T-helper 22 cell (primary cell): ENCODE results near the gene SKP2.
"Not testable (repeated sequence)": the region's sequence is repeated elsewhere in the genome, so short reads cannot be mapped to it uniquely, and the experiment has no call there.

Experiments used
- DNase-seq: peaks from one replicate; pipeline ENCODE4 v3.0.0-alpha.2; 2020; ENCODE audit warnings: low read depth

Gene SKP2

DNA sequence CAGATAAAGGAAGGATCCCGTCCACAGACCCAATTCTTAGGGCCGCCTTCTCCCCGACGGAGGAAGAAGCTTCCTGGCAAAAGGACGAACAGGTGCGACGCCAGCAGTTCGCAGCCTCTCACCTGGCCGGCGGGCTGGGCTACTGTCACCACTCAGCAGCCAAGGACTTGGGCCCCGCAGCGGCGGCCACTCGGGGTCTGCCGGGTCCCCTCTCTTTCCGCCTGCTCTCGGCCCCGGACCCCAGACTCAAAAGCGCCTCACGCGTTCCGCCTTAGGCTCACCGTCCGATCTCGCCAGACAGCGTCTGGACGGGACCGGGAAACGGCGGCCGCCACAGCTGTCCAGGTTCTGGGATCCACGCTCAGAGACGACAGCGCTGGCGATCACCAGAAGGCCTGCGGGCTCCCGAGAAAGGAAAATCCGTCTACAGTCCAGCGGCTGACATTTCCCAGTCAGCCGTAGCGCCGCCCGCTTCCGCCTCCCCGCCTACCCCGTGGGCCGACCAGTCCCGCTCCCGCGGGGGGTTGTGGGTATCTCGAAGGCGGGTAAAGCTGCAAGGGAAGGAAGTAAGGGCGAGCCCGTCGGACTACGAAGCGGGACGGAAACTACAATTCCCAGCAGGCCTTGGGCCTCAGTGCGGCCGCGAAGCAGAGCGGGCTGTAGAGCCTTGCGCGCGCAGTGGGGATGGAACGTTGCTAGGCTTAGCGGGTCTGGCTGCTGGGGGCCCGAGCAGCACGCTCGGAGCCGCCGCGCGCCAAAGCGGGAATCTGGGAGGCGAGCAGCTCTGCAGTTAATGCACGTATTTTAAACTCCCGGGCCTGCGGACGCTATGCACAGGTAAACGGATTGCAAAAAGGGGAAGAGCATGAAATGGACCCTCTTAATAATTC lies at the start of gene SKP2, which contains the start of gene LMBRD2:
SKP2 (plus strand) TSS at position 678 of the 890 bp plus-strand sequence; CDS start at position 830, 152 bp downstream.
LMBRD2 (minus strand) TSS at position 454 of the 890 bp plus-strand sequence. CDS start 8,538 bp downstream, outside the sequence.
- peak; percentile 97 for DNase-seq

DNA sequence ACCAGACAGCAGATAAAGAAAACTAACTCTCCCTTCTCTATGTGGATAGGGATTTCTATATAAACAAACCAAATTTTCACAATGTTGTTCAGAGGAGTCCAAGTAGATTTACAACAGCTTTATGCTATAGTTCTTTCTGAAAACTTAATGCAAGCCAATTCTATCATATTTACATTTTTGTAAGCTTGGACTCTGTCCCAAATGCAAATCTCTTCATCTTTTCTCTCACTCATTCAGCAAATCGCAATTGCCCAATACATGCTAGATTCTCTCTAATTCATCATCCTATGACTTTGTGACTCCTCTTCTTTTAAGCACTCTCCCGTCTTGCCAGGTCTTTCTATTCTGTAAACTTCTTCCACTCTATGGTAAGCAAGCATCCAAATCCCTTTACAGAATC lies 46.1 kb upstream of the SKP2 start:
- no peak for DNase-seq

DNA sequence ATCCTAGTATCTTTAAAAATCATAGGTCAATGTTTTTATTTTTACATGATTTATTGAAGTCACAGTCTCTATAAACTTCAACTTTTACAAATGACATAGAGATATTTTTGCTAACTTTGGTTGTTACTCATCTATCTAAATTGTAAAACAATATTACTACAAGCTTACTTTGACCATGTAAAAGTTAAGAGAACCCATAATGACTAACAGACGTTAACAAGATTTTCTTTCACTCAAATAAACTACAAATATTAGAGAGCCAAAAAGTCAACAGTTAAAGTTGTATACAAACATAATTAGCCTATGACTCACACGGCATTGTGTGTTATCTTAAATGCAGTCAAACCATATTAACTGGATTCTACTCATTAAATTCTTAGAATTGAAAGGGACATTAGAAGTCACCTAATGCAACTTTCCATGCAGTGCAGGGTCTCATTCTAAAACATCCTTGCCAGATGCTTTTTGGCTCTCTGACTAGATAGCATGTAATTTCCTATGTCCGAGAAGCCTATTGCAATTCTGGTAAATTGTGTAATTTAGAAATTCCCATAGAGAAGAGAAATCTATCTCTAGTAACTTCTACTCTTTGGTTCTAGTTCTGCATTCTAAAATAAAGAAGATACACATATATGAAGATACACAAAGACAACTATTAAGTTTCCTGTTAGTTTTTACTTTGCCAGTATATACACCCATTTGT lies 43.0 kb upstream of the SKP2 start:
- DNase-seq, result no peak

DNA sequence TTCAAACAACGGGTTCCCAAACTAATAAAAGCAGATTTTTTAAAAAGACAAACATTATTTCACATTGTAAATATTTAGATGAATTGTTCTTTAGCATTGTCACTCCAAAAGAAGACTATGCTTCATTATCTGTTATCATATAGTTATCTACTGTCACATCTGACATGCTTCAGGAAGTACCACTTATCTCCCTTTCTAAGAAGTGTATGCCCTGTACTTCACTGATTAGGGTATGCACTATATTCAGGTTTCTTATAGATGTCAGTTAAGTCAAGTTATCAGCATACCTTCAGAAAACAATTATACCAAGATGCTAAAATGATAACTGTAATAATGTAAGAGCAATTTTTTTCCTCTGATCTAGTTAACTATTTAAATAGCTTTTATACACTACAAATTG lies 40.7 kb upstream of the SKP2 start:
- DNase-seq, result no peak

DNA sequence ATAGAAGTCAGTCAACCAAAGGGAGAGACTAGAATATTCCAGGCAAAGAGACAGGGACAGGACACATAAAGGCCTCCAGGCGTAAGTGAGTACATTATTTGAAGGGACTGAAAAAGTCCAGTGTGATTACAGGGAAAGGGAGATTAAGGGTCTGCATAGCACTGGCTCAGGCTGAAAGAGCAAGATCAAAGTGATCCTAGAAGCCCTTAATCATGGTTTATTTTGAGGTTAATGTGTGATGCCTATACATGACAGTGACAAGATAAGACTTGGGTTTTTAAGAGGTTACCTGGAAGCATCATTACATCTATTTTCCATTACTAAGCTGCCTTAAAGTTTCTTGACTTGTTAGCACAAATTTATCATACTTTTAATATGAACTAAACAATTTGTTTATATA lies 26.0 kb upstream of the SKP2 start:
- no peak for DNase-seq

DNA sequence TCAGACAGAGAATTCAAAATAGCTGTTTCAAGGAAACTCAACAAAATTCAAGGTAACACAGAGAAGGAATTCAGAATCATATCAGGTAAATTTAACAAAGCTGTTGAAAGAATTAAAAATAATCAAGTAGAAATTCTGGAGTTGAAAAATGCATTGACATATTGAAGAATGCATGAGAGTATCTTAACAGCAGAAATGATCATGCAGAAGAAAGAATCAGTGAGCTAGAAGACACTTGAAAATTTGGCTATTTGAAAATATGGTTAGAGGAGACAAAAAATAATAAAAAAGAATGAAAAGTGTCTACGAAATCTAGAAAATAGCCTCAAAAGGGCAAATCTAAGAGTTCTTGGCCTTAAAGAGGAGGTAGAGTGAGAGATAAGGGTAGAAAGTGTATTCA lies 23.1 kb upstream of the SKP2 start:
- DNase-seq, result no peak

DNA sequence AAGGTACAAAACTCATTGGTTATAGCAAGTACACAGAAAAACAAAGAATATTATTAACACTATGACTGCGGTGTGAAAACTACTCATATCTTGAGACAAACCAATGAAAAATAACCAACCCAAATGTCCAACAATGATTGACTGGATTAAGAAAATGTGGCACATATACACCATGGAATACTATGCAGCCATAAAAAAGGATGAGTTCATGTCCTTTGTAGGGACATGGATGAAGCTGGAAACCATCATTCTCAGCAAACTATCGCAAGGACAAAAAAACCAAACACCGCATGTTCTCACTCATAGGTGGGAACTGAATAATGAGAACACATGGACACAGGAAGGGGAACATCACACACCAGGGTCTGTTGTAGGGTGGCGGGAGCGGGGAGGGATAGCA lies 22.2 kb upstream of the SKP2 start:
- not testable (repeated sequence) for DNase-seq

DNA sequence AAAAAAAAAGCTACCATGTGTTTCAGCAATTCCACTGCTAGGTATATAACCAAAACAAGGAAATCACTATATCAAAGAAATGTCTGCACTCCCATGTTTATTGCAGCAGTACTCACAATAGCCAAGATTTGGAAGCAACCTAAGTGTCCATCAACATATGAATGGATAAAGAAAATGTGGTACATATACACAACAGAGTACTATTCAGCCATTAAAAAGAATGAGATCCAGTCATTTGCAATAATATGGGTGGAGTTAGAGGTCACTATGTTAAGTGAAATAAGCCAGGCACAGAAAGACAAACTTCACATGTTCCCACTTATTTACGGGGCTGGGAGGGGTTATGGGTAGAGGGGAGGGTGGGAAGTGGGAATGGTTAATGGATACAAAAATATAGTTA lies 18.9 kb upstream of the SKP2 start:
- DNase-seq, result not testable (repeated sequence)

DNA sequence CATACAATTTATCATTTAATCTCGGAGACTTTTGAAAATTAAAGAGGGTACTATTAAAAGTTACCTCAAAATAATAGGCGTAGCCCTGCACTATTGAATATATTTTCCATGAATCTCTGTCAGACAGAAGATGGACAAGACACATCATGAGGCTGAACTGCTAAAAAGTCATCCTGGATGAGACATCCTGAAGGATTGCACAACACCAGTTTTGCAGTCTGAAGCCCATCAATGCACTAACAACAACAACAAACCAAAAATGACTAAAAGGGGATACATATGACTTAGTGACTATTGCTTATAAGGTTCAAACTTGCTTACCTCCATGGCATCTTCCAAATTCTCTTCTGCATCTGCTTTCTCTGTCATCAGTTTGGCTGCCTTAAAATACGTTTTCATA lies 15.9 kb upstream of the SKP2 start:
- no peak for DNase-seq

DNA sequence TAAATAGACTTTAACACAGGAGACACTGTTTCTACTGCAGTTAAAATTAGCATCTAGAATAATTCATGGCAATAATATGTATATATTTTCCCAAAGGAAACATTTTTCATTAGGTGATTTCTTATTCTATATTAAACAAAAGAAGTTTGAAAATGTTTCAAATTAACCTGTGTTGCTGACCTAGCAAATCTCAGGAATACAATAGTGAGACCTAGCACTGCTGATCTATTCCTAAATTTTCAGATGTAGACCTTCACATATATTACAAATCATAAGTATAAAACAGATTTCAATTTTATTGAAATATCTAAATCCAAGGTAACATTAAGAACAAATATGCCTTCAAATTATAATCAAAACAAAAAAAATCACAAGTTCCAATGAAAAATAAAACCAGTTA lies 15.3 kb upstream of the SKP2 start:
- DNase-seq, result no peak

DNA sequence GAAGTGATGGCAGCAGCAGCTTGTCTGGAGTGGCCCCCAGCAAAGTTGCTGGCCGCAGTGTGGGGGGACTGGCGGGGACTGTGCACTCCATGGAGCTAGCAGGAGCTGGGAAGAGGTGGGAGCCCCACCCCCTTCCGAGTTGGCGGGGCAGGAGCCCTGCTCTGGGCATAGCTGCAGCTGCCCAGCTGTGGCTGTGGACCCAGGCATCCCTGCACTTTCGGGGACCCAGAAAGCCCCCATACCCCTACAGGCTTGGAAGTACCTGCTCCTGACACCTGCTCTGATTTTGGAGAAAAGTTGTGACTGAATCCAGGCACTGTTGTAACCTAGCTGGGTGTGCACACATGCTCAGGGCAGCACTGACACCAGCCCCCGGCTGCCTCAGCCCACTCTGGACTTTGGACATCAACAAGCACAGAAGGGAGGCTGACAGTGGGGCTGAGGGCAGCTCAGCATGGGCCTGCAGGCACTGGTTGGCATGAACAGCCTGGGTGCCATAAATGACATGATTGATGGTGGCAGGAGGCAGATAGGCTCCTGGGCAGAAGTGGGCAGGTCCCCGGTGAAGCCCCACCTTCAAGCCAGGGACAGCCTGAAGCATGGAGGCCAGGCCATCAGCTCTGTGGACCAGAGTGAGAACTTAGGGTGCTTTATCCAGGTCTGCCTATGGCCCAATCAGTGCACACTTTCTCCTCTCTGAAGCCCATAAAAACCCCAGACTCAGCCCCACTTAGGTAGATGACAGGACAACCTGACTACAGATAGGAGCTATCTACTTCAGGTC lies 12.8 kb upstream of the SKP2 start:
- DNase-seq, result no peak

DNA sequence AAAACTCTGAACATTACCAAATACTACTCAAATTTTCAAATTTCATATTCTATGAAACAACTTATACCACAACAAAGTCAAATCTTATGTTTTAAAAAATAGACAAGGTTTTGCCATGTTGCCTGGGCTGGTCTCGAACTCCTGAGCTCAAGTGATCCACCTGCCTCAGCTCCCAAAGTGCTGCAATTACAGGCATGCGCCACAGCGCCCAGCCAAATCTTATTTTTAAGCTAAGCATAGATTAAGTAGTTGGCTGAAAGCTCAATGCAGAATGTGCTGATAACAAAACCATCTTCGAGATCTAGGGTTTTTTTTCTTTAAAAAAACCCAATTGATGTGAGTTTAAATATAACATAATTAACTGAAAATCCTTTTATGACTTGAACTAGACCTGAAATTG lies 6.6 kb upstream of the SKP2 start:
- no peak for DNase-seq

DNA sequence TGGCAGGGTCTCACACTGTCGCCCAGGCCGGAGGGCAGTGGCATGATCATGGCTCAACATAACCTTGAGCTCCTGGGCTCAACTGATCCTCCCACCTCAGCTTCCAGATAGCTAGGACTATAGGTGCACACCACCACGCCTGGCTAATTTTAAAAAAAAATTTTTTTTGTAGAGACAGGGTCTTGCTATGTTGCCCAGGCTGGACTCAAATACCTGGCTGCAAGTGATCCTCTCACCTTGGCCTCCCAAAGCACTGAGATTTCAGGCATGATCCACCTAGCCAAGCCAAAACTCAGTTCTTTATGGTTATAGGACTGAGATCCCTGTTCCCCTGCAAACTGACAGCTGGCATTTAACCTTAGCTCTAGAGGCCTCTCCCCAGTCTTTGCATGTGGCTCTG lies 5.5 kb upstream of the SKP2 start:
- no peak for DNase-seq

DNA sequence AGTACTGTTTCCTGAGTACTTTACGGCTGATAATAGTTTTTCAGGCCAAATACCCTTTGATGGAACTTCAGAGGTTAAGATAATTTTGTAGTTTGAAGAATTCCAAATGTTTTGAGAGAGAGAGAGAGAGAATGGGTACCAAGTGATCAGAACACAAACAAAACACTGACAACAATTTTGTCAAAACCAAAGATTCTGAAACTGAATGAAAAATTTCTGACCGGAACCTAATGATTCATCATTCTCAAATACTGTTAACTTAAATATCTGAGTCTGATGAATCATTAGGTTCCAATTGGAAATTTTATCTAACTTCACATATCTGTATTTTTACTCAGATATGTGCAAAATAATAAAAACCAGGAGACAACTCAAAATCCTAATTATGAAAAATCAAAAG lies 4.2 kb upstream of the SKP2 start:
- DNase-seq, result no peak

DNA sequence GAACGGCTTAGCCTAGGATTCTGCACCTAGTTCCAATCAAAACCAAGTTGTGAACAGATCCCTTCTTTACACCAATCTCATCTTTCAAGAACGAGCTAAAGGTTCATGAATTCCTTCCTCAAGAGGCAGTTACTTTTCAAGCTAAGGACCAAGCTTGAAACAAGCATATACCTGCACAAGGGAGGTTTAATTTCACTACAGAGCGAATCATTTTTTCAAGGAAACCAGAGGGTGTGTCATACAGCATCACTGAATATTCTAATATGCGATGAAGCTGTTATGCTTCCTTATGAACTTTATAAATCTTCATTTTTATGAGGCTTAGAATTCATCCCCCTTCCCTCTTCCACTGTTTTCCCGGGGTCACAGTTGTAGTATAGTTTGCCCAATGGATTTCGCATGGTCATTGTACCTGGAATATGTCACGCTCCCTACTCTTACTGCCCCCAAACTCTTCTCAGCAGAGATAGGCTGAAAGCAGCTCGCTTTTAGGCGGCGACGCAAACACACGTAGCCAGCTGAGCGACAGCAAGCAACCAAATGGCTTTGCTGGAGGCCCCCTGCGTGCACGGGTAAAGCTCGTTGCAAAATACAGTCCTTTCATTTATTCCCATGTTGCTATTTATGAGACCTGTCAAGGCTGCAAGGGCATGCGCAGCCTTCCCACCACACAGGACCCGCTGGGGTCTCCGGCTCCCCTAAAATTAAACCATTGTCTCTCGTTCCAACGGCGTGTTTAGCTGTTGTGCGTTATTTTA lies 1.1 kb upstream of the SKP2 start:
- no peak for DNase-seq

DNA sequence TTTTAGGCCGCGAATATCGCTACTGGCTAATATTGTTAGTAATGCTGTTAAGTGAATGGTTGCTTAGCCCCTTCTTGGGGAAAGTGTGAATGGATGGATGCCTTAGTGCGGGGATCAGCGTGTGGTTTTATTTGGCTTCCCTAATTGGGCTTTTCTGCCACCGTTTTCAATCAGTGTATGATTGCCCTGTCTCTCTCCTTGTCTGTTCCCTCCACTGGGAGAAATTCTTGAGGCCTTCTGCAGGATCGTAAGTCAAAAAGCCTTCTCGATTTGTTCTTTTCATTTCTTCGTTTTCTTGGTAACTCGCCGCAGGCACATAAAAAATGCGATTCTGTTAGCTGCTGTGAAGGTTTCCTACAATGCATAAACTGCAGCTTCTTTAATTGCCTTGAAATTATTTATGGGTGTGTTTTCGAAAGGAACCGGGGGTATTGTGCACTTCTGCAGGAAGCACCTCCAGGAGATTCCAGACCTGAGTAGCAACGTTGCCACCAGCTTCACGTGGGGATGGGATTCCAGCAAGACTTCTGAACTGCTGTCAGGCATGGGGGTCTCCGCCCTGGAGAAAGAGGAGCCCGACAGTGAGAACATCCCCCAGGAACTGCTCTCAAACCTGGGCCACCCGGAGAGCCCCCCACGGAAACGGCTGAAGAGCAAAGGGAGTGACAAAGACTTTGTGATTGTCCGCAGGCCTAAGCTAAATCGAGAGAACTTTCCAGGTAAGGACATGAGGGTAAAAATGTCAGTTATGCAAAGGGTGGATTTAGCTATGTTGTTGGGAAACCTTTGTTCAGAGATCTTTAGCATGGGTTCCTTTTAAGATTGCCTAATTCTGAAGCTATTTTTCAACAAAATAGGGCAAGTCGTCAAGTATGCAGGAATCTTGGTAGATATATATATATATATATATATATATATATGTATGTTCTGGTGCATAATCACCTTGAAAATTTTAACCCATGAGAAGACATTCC lies 700 bp downstream of the SKP2 start:
- no peak for DNase-seq

DNA sequence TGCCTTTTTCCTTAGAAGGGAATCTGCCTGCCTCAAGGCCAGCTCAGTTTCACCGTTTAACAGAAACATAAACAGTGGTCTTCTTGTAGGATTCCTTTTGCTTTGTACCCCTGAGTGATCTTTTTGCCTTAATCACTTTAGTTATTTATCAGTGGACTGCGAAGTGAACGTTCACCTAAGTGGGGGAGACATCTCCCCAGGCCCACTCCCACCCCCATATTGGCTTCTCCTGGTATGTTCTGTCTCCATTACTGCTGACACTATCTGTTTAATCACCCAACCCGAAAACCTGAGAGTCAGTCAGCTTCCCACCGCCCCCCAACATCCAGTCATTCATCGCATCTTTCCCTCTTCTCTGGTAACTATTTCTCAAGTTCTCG lies 1.4 kb downstream of the SKP2 start:
- DNase-seq, result no peak

DNA sequence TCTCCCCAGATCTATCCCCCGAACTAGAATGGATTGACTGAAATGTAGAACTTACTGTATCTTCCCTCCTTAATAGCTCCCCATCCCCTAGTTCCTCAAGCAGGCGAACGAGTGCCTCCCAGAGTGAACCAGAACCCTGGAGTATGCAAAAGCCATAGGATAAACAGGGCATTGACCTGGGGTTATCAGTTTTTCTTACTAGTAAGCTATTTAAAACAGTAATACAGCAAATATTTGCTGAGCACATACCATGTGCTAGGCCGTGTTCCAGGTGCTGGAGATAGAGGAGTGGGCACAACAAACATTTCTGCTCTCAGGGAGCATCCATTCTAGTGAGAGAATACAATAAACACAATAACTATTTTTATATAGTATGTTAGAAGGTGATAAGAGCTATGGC lies 1.8 kb downstream of the SKP2 start:
- no peak for DNase-seq

DNA sequence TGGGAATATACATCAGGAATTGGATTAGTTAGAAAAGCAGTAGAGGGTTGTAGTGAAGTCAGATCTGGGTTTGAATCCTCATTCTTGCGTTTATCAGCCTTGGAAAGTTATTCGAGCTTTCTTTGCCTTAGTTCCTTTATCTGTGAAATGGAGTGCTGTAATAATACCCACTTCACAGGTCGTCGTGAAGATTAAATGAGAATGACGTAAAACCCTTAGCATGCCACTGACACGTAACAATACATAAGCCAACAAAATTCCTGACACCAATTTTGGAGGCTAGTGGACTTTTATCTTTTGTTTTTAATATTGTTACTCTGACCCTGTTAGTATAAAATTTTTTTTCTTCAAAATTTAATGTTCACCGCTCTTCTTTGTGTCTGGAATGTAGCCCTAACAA lies 3.4 kb downstream of the SKP2 start:
- no peak for DNase-seq

DNA sequence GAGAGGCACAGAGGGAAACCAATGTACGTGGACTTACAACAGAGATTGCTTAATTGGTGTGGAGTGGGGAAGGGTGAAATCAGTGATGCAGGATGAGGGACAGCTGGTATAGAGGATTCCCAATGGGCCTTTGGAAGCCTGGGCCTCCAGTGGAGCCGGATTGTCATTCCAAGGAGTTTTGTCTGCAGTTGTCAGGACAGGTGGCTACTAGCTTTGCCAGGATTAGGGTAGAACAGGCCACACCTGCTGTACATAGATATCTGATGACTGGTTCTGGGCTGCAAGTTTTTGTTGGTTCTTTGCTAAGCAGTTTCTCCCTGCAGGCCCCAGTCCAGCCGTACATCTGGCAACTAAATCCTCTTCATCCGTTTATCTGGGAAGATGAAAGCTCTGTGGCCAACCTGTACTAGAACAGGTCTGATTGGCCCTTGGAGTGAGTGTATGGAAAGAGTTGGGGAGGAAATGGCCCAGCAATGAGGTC lies 4.2 kb downstream of the SKP2 start:
- DNase-seq, result no peak

DNA sequence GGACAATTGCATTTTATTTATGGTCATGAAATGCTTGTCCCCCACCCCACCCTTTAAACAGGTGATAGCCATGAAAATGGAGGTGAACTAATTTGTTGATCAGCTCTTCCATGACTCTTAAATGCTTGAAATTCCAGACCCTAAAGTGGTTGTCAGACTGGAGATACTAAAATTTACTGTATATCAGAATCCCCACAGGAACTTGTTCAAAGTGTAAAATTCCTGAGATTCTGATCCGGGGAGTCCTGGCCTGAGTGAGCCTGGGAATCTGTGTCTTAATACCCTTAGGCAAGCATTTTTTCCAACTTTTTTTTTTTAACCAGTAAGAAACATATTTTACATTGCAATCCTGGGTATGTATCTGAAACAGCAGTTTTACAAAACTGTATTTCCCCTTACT lies 4.7 kb downstream of the SKP2 start:
- no peak for DNase-seq
